OCI-LY7 (cell line): Measurements from ENCODE around the gene PRRT1B.

Experiments
- CTCF ChIP-seq: fragments of 200-600 bp; sonication (generic); conservative IDR thresholded peaks from 2 replicates; pipeline ENCODE4 v1.5.1; 2014; ENCODE audit warnings: mild to moderate bottlenecking, antibody characterized with exemption, low read length, moderate library complexity, mixed read lengths
- EZH2phosphoT487 ChIP-seq: fragments of 200-600 bp; sonication (generic); IDR thresholded peaks from 2 replicates; pipeline ENCODE4 v1.6.1; 2018; ENCODE audit warnings: low read depth, borderline replicate concordance, mild to moderate bottlenecking, mixed run types, antibody characterized with exemption, low read length, moderate library complexity, mixed read lengths

- TF ChIP-seq CTCF (no peak), EZH2phosphoT487 (no peak)
These were observed 51.1 kb downstream of the PRRT1B start for GRCh38 chr9:131596430-131596743.
